Memory B cell (primary cell): ENCODE data around the gene NFATC2.

Experiments used
- ATAC-seq: fragments of 150-1000 bp; cut with Tn5 transposase; 2 replicates; pipeline ENCODE4 v1.10.0; 2021; ENCODE audit warnings: low read depth, mild to moderate bottlenecking, moderate library complexity
- DNase-seq, 2 donors: peaks; one replicate each; pipeline ENCODE4 v3.0.0; 2022; ENCODE audit warnings: low spot score in 2 of 2
- H3K27ac Mint-ChIP-seq: one replicate; pipeline ENCODE4 v1.8.0; 2022; ENCODE audit warnings: mild to moderate bottlenecking, moderate library complexity, mixed read lengths
- H3K27me3 Mint-ChIP-seq: one replicate; pipeline ENCODE4 v1.8.0; 2022; ENCODE audit warnings: mixed read lengths
- H3K36me3 Mint-ChIP-seq: one replicate; pipeline ENCODE4 v1.8.0; 2022; ENCODE audit warnings: mild to moderate bottlenecking, mixed read lengths
- H3K4me1 Mint-ChIP-seq: one replicate; pipeline ENCODE4 v1.8.0; 2022; ENCODE audit warnings: mixed read lengths
- H3K4me3 Mint-ChIP-seq: one replicate; pipeline ENCODE4 v1.8.0; 2022; ENCODE audit warnings: mild to moderate bottlenecking, moderate library complexity, mixed read lengths
- H3K9me3 Mint-ChIP-seq: one replicate; pipeline ENCODE4 v1.8.0; 2022; ENCODE audit warnings: mixed read lengths

Gene NFATC2

GRCh38 chr20:51562332-51563173, 20.0 kb upstream of the NFATC2 start:
- Mint-ChIP-seq H3K9me3 (no peaks in the 10 kb centered on the region), H3K27me3 (peaks cover 29% of the 10 kb centered on the region), H3K4me3 (peak overlapping the region; percentile 73), H3K4me1 (peaks cover 15% of the 10 kb centered on the region), H3K27ac (no peak overlapping the region), H3K36me3 (no peaks in the 10 kb centered on the region)
- peak; percentile 46 for ATAC-seq
- DNase-seq, result peak in 1 of 2 donors; percentile 35

GRCh38 chr20:51562027-51562331, 19.5 kb upstream of the NFATC2 start:
- Mint-ChIP-seq H3K4me3 (peak overlapping the region; percentile 73), H3K4me1 (peaks cover 15% of the 10 kb centered on the region), H3K27ac (no peak overlapping the region), H3K9me3 (no peaks in the 10 kb centered on the region), H3K36me3 (no peaks in the 10 kb centered on the region), H3K27me3 (peaks cover 29% of the 10 kb centered on the region)
- ATAC-seq (no peak), DNase-seq (no peak)

- ATAC-seq (no peak), DNase-seq (no peak)
- no peaks in the 10 kb centered on the region for H3K36me3 Mint-ChIP-seq
- no peak overlapping the region for H3K4me3 Mint-ChIP-seq
- H3K27me3 Mint-ChIP-seq, result peaks cover 34% of the 10 kb centered on the region
- H3K4me1 Mint-ChIP-seq, result peaks cover 15% of the 10 kb centered on the region
- H3K9me3 Mint-ChIP-seq, result no peaks in the 10 kb centered on the region
- H3K27ac Mint-ChIP-seq, result no peak overlapping the region
Measured at GRCh38 chr20:51560550-51561307, 18.2 kb upstream of the NFATC2 start.

- Mint-ChIP-seq H3K4me1 (peaks cover 15% of the 10 kb centered on the region), H3K27ac (no peak overlapping the region), H3K4me3 (no peak overlapping the region), H3K27me3 (peaks cover 37% of the 10 kb centered on the region), H3K36me3 (no peaks in the 10 kb centered on the region), H3K9me3 (no peaks in the 10 kb centered on the region)
- DNase-seq (no peak), ATAC-seq (no peak)
Measured at GRCh38 chr20:51560042-51560441, 17.5 kb upstream of the NFATC2 start.

- Mint-ChIP-seq H3K4me1 (peaks cover 7% of the 10 kb centered on the region), H3K36me3 (no peaks in the 10 kb centered on the region), H3K27me3 (peaks cover 21% of the 10 kb centered on the region), H3K27ac (no peak overlapping the region), H3K9me3 (no peaks in the 10 kb centered on the region), H3K4me3 (no peak overlapping the region)
- DNase-seq, result no peak
- ATAC-seq, result no peak
Measured at GRCh38 chr20:51554538-51555165, 12.1 kb upstream of the NFATC2 start.

GRCh38 chr20:51553897-51554486, 11.5 kb upstream of the NFATC2 start:
- H3K36me3 Mint-ChIP-seq, result no peaks in the 10 kb centered on the region
- H3K4me1 Mint-ChIP-seq, result peaks cover 7% of the 10 kb centered on the region
- H3K9me3 Mint-ChIP-seq, result no peaks in the 10 kb centered on the region
- H3K27me3 Mint-ChIP-seq, result peaks cover 14% of the 10 kb centered on the region
- no peak overlapping the region for H3K4me3 Mint-ChIP-seq
- DNase-seq (no peak), ATAC-seq (no peak)
- no peak overlapping the region for H3K27ac Mint-ChIP-seq

- H3K4me3 Mint-ChIP-seq, result no peak overlapping the region
- DNase-seq (no peak), ATAC-seq (no peak)
- no peak overlapping the region for H3K27ac Mint-ChIP-seq
- peaks cover 7% of the 10 kb centered on the region for H3K4me1 Mint-ChIP-seq
- H3K36me3 Mint-ChIP-seq, result no peaks in the 10 kb centered on the region
- H3K27me3 Mint-ChIP-seq, result peaks cover 14% of the 10 kb centered on the region
- no peaks in the 10 kb centered on the region for H3K9me3 Mint-ChIP-seq
Measured at GRCh38 chr20:51551186-51551585, 8.7 kb upstream of the NFATC2 start.

- Mint-ChIP-seq H3K27me3 (peaks cover 11% of the 10 kb centered on the region), H3K27ac (no peak overlapping the region), H3K36me3 (no peaks in the 10 kb centered on the region), H3K9me3 (peaks cover 2% of the 10 kb centered on the region), H3K4me1 (peaks cover 9% of the 10 kb centered on the region), H3K4me3 (no peak overlapping the region)
- DNase-seq (no peak), ATAC-seq (no peak)
Measured at GRCh38 chr20:51549474-51549873, 7.0 kb upstream of the NFATC2 start.

- Mint-ChIP-seq H3K27ac (no peak overlapping the region), H3K9me3 (peaks cover 2% of the 10 kb centered on the region), H3K27me3 (peaks cover 7% of the 10 kb centered on the region), H3K4me3 (no peak overlapping the region), H3K4me1 (peaks cover 9% of the 10 kb centered on the region), H3K36me3 (no peaks in the 10 kb centered on the region)
- ATAC-seq (no peak), DNase-seq (no peak)
Measured at GRCh38 chr20:51547951-51548350, 5.4 kb upstream of the NFATC2 start.

GRCh38 chr20:51545515-51545914, 3.0 kb upstream of the NFATC2 start:
- Mint-ChIP-seq H3K27ac (no peak overlapping the region), H3K9me3 (peaks cover 2% of the 10 kb centered on the region), H3K4me3 (no peak overlapping the region), H3K36me3 (no peaks in the 10 kb centered on the region), H3K4me1 (peaks cover 19% of the 10 kb centered on the region), H3K27me3 (peaks cover 7% of the 10 kb centered on the region)
- DNase-seq (no peak), ATAC-seq (no peak)

- Mint-ChIP-seq H3K4me1 (peaks cover 36% of the 10 kb centered on the region), H3K27ac (peak overlapping the region; percentile 56), H3K9me3 (peaks cover 2% of the 10 kb centered on the region), H3K36me3 (peaks cover 5% of the 10 kb centered on the region), H3K27me3 (peaks cover 7% of the 10 kb centered on the region), H3K4me3 (peak overlapping the region; percentile 85)
- ATAC-seq (no peak), DNase-seq (no peak)
Measured at GRCh38 chr20:51543422-51543788, 886 bp upstream of the NFATC2 start.

GRCh38 chr20:51542033-51542570, 417 bp downstream of the NFATC2 start:
- Mint-ChIP-seq H3K9me3 (peaks cover 4% of the 10 kb centered on the region), H3K27ac (peak overlapping the region; percentile 97), H3K4me3 (peak overlapping the region; percentile 97), H3K36me3 (peaks cover 14% of the 10 kb centered on the region), H3K4me1 (peaks cover 46% of the 10 kb centered on the region), H3K27me3 (peaks cover 7% of the 10 kb centered on the region)
- DNase-seq, result peak; percentile 70 to 82
- peak; percentile 57 for ATAC-seq

- Mint-ChIP-seq H3K27ac (peak overlapping the region; percentile 97), H3K27me3 (peaks cover 4% of the 10 kb centered on the region), H3K9me3 (peaks cover 4% of the 10 kb centered on the region), H3K36me3 (peaks cover 16% of the 10 kb centered on the region), H3K4me3 (peak overlapping the region; percentile 97), H3K4me1 (peaks cover 53% of the 10 kb centered on the region)
- ATAC-seq (peak; percentile 65), DNase-seq (peak; percentile 66 to 69)
Measured at GRCh38 chr20:51541189-51542032, 1.1 kb downstream of the NFATC2 start.
